PC-9 (cell line): Measurements from ENCODE around the gene MAN1A2. TPM values are rescaled to one million over a fixed set of nuclear protein-coding genes. Genes with fewer than 3 reads are reported as not detected.

Experiments
- BruUV-seq: library from RNA; stranded (reverse); fragments of 400-500 nt; replicated peaks from 2 replicates; lab custom pipeline; 2021; lab: Mats Ljungman, UMichigan
- CTCF ChIA-PET: fragments of 300-600 bp; sonication (Branson Sonifier 250); formaldehyde crosslinking; loops from one replicate; lab custom pipeline; 2022; ENCODE audit warnings: antibody characterized with exemption; lab: Charles Lee
- POLR2A ChIA-PET: fragments of 300-600 bp; sonication (Branson Sonifier 250); formaldehyde crosslinking; loops from one replicate; lab custom pipeline; 2022; ENCODE audit warnings: antibody characterized with exemption; ENCODE audit not compliant: unreplicated experiment; lab: Charles Lee
- DNase-seq, 2 experiments: peaks; one replicate each; pipeline versions ENCODE4 v3.0.0 to v3.0.0-alpha.2; 2015 to 2022; ENCODE audit warnings: mixed read lengths in 1 of 2
- H2AFZ ChIP-seq: fragments of 200-600 bp; sonication (generic); 2 replicates; pipeline ENCODE4 v1.8.1; 2017; ENCODE audit warnings: antibody characterized with exemption
- H3F3A ChIP-seq: fragments of 200-600 bp; sonication (generic); 2 replicates; pipeline ENCODE4 v1.8.1; 2017; ENCODE audit warnings: antibody characterized with exemption, mild to moderate bottlenecking, low read depth; ENCODE audit not compliant: insufficient read depth
- H3K27ac ChIP-seq: fragments of 200-600 bp; sonication (generic); 2 replicates; pipeline ENCODE4 v1.6.1; 2016; ENCODE audit warnings: mixed run types
- H3K27me3 ChIP-seq: fragments of 200-600 bp; sonication (generic); 2 replicates; pipeline ENCODE4 v1.6.1; 2016; ENCODE audit warnings: low read depth, mixed run types; ENCODE audit not compliant: insufficient read depth
- H3K36me3 ChIP-seq: fragments of 200-600 bp; sonication (generic); 2 replicates; pipeline ENCODE4 v1.6.1; 2016; ENCODE audit warnings: low read depth, mixed run types
- H3K4me1 ChIP-seq: fragments of 200-600 bp; sonication (generic); replicated peaks from 2 replicates; pipeline ENCODE4 v1.6.1; 2016; ENCODE audit warnings: mixed run types; ENCODE audit not compliant: insufficient read depth
- H3K4me2 ChIP-seq: fragments of 200-600 bp; sonication (generic); 2 replicates; pipeline ENCODE4 v1.6.1; 2017; ENCODE audit warnings: mixed run types
- H3K4me3 ChIP-seq: fragments of 200-600 bp; sonication (generic); 2 replicates; pipeline ENCODE4 v1.6.1; 2016; ENCODE audit warnings: mixed run types
- H3K79me2 ChIP-seq: fragments of 200-600 bp; sonication (generic); 2 replicates; pipeline ENCODE4 v1.6.1; 2017; ENCODE audit warnings: low read depth, mixed run types
- H3K9me2 ChIP-seq: fragments of 200-600 bp; sonication (generic); 2 replicates; pipeline ENCODE4 v1.8.1; 2017; ENCODE audit warnings: mild to moderate bottlenecking; ENCODE audit not compliant: insufficient read depth
- H3K9me3 ChIP-seq: fragments of 200-600 bp; sonication (generic); 2 replicates; pipeline ENCODE4 v1.8.1; 2016; ENCODE audit warnings: low read depth; ENCODE audit not compliant: insufficient read depth
- H4K20me1 ChIP-seq: fragments of 200-600 bp; sonication (generic); 2 replicates; pipeline ENCODE4 v1.8.1; 2017; ENCODE audit not compliant: insufficient read depth
- CTCF ChIP-seq: fragments of 200-600 bp; sonication (generic); conservative IDR thresholded peaks from 2 replicates; pipeline ENCODE4 v1.6.1; 2017; ENCODE audit warnings: mixed run types, antibody characterized with exemption, mild to moderate bottlenecking, moderate library complexity
- EZH2 ChIP-seq: fragments of 200-600 bp; sonication (generic); IDR thresholded peaks from 2 replicates; pipeline ENCODE4 v1.8.0; 2017; ENCODE audit warnings: antibody characterized with exemption, low read depth
- intact Hi-C: fragments of 100-400 bp; cut with micrococcal nuclease; formaldehyde crosslinking; loops from one replicate; pipeline ENCODE4 v1.10.0; 2022; ENCODE audit not compliant: unreplicated experiment
- total RNA-seq: library from RNA; stranded (reverse); gene quantifications from 2 replicates; pipeline ENCODE4 v1.2.3, GENCODE V29; 2021

MAN1A2 gene
- total RNA-seq, 1 experiment from 2014 or later: 50.3 TPM

- Histone ChIP-seq H3K4me2 (no peak overlapping the region), H3K9me3 (no peaks in the 10 kb centered on the region), H2AFZ (no peak overlapping the region), H3K4me1 (no peaks in the 10 kb centered on the region), H3K27me3 (no peaks in the 10 kb centered on the region), H3K4me3 (no peak overlapping the region), H4K20me1 (0 out of 2 replicates have a peak, but pooled peaks cover 8% of the 10 kb centered on the region), H3K27ac (no peak overlapping the region), H3F3A (0 out of 2 replicates have a peak, but pooled peaks cover 8% of the 10 kb centered on the region), H3K36me3 (no peaks in the 10 kb centered on the region), H3K9me2 (no peaks in the 10 kb centered on the region; the same call in 1 of the 2 replicates), H3K79me2 (no peaks in the 10 kb centered on the region)
- POLR2A ChIA-PET: no interaction called here
- intact Hi-C loops: no loop called here
- no peak for DNase-seq
- no peak for TF ChIP-seq EZH2
- no peak for TF ChIP-seq CTCF
- CTCF ChIA-PET: no interaction called here
- no TSS peak for BruUV-seq
These were observed 47.7 kb downstream of the MAN1A2 start for GRCh38 chr1:117414943-117415342.

GRCh38 chr1:117416004-117416403 lies 48.8 kb downstream of the MAN1A2 start:
- no peaks in the 10 kb centered on the region for H3K9me3 ChIP-seq
- ChIA-PET CTCF (no interaction called here), POLR2A (interaction anchor here (0.5 to 0.6 kb wide), 2 partner anchors 552 to 1385 kb away, joined by 3 to 5 read pairs; no protein-coding TSS in a partner anchor)
- intact Hi-C loops: no loop called here
- no peaks in the 10 kb centered on the region for H3K4me1 ChIP-seq
- no peak overlapping the region for H3K4me3 ChIP-seq
- H3K27ac ChIP-seq: no peak overlapping the region
- 0 out of 2 replicates have a peak, but pooled peaks cover 7% of the 10 kb centered on the region for H3K36me3 ChIP-seq
- no peak overlapping the region for H3K4me2 ChIP-seq
- H3K79me2 ChIP-seq: no peaks in the 10 kb centered on the region
- no peaks in the 10 kb centered on the region; the same call in 1 of the 2 replicates for H3K9me2 ChIP-seq
- 0 out of 2 replicates have a peak, but pooled peaks cover 8% of the 10 kb centered on the region for H4K20me1 ChIP-seq
- 0 out of 2 replicates have a peak, but pooled peaks cover 10% of the 10 kb centered on the region for H3F3A ChIP-seq
- no peak for DNase-seq
- no peaks in the 10 kb centered on the region for H3K27me3 ChIP-seq
- no peak overlapping the region for H2AFZ ChIP-seq
- no peak for TF ChIP-seq EZH2
- no TSS peak for BruUV-seq

GRCh38 chr1:117416546-117417125 lies 49.4 kb downstream of the MAN1A2 start:
- intact Hi-C loops: no loop called here
- CTCF ChIA-PET: no interaction called here

More at GRCh38 chr1:117416546-117417125, 49.4 kb downstream of the MAN1A2 start:
- Histone ChIP-seq H3K79me2 (no peaks in the 10 kb centered on the region), H3K9me2 (no peaks in the 10 kb centered on the region; the same call in 1 of the 2 replicates), H3K4me2 (no peak overlapping the region), H2AFZ (no peak overlapping the region), H3K4me3 (no peak overlapping the region), H3K4me1 (no peaks in the 10 kb centered on the region), H4K20me1 (0 out of 2 replicates have a peak, but pooled peaks cover 8% of the 10 kb centered on the region), H3K27ac (no peak overlapping the region), H3F3A (0 out of 2 replicates have a peak, but pooled peaks cover 14% of the 10 kb centered on the region), H3K36me3 (0 out of 2 replicates have a peak, but pooled peaks cover 7% of the 10 kb centered on the region), H3K9me3 (no peaks in the 10 kb centered on the region), H3K27me3 (no peaks in the 10 kb centered on the region)
- no TSS peak for BruUV-seq
- POLR2A ChIA-PET: interaction anchor here (0.5 kb wide), 1 partner anchor 1385 kb away, joined by 5 read pairs; no protein-coding TSS in a partner anchor
- TF ChIP-seq EZH2 (no peak), CTCF (no peak)
- no peak for DNase-seq
